Brain microvascular endothelial cell (primary cell): ENCODE results near the gene CCDC87.

Experiments
- DNase-seq: peaks from one replicate; pipeline ENCODE4 v3.0.0-alpha.2; 2020
- H3K27ac ChIP-seq: fragments of 250-450 bp; sonication (Bioruptor Pico); 2 replicates; pipeline ENCODE4 v1.5.1; 2020; ENCODE audit warnings: mild to moderate bottlenecking, moderate library complexity
- H3K27me3 ChIP-seq: fragments of 250-450 bp; sonication (Bioruptor Pico); replicated peaks from 2 replicates; pipeline ENCODE4 v1.5.1; 2020; ENCODE audit warnings: mild to moderate bottlenecking
- H3K36me3 ChIP-seq: fragments of 250-450 bp; sonication (Bioruptor Pico); replicated peaks from 2 replicates; pipeline ENCODE4 v1.5.1; 2020; ENCODE audit warnings: mild to moderate bottlenecking
- H3K4me3 ChIP-seq: 2 replicates; pipeline ENCODE4 v1.5.1; 2011; ENCODE audit warnings: low read depth, mild to moderate bottlenecking, control low read depth, low read length, moderate library complexity
- CTCF ChIP-seq: IDR thresholded peaks from 2 replicates; pipeline ENCODE4 v1.5.1; 2011; ENCODE audit warnings: low read depth, mild to moderate bottlenecking, moderate library complexity, low read length, control low read depth, inconsistent platforms; ENCODE audit errors: missing control alignments
- in situ Hi-C: cut with HindIII; loops from 2 replicates; pipeline ENCODE4 v1.10.0; 2017; ENCODE audit warnings: low sequenced_read_pairs, low pct_ligation_motif_present

The CCDC87 gene

DNA sequence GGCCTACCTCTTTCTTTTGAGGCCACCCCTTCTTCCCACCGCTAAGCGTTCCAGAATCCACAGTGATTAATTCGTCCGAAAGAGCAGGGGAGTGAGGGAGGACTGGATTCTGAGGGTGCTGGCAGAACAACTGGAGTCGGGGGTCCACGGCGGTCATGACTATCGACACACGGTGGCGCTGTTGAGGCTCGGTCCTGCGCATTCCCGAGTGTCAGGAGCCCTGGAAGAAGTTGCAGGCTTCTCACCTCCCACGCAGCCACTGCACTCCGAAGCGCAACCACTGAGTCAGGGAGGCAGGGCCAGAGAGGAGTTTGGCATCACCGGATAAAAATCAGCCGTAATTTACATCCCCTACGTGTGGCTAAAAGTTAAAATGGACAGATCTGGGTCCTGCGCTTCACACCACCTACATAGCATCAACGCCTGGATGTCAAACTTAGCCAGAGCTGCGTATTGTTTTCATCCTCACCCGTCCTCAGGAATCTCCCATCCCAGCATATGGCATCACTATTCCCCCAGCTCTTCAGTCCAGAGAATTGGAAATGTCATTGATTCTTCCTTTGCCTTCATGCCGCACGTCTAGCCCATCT is 13.8 kb downstream of the CCDC87 start:
- in situ Hi-C loops = no loop called here
- peak; percentile 74 for DNase-seq

GRCh38 chr11:66570850-66571180 is 22.0 kb downstream of the CCDC87 start:
- no peak overlapping the region for H3K4me3 ChIP-seq
- TF ChIP-seq CTCF = no peak
- no peaks in the 10 kb centered on the region for H3K36me3 ChIP-seq
- no peak for DNase-seq
- H3K27me3 ChIP-seq = no peaks in the 10 kb centered on the region
- H3K27ac ChIP-seq = no peak overlapping the region
- in situ Hi-C loops = no loop called here

More for the DNA sequence above, 13.8 kb downstream of the CCDC87 start:
- Histone ChIP-seq H3K36me3 (no peaks in the 10 kb centered on the region), H3K27ac (no peak overlapping the region), H3K4me3 (no peak overlapping the region), H3K27me3 (no peaks in the 10 kb centered on the region)
- TF ChIP-seq CTCF = peak; percentile 91

- no peak overlapping the region for H3K27ac ChIP-seq
- no peak overlapping the region for H3K4me3 ChIP-seq
- TF ChIP-seq CTCF = no peak
- H3K36me3 ChIP-seq = no peaks in the 10 kb centered on the region
- in situ Hi-C loops = no loop called here
- H3K27me3 ChIP-seq = no peaks in the 10 kb centered on the region
- no peak for DNase-seq
Observed at GRCh38 chr11:66570079-66570849, 22.6 kb downstream of the CCDC87 start.

- in situ Hi-C loops = no loop called here
- no peak overlapping the region for H3K27ac ChIP-seq
- TF ChIP-seq CTCF = no peak
Observed at GRCh38 chr11:66569076-66569475, 23.8 kb downstream of the CCDC87 start.

GRCh38 chr11:66568124-66568916 is 24.5 kb downstream of the CCDC87 start, which contains the start of gene CTSF:
Gene CTSF (minus strand): TSS chr11:66568606. CDS start chr11:66568486, 120 bp downstream.
- TF ChIP-seq CTCF = no peak
- H3K4me3 ChIP-seq = peak within 1 kb of the TSS; percentile 47
- no peaks in the 10 kb centered on the region for H3K36me3 ChIP-seq
- in situ Hi-C loops = no loop called here
- H3K27me3 ChIP-seq = no peaks in the 10 kb centered on the region
- no peak within 1 kb of the TSS for H3K27ac ChIP-seq
- peak; percentile 51 for DNase-seq

More at GRCh38 chr11:66569076-66569475, 23.8 kb downstream of the CCDC87 start:
- H3K36me3 ChIP-seq = no peaks in the 10 kb centered on the region
- no peaks in the 10 kb centered on the region for H3K27me3 ChIP-seq
- no peak overlapping the region for H3K4me3 ChIP-seq
- no peak for DNase-seq
